GM21619 (cell line): ENCODE results near the gene ANXA5.
A peak's percentile ranks its signal among the peaks of the same experiment; 100 is the strongest.

Source experiments
- ATAC-seq: cut with Tn5 transposase; IDR thresholded peaks from one replicate; pipeline ENCODE4 v1.9.1; 2021; ENCODE audit not compliant: unreplicated experiment

ANXA5 gene

DNA sequence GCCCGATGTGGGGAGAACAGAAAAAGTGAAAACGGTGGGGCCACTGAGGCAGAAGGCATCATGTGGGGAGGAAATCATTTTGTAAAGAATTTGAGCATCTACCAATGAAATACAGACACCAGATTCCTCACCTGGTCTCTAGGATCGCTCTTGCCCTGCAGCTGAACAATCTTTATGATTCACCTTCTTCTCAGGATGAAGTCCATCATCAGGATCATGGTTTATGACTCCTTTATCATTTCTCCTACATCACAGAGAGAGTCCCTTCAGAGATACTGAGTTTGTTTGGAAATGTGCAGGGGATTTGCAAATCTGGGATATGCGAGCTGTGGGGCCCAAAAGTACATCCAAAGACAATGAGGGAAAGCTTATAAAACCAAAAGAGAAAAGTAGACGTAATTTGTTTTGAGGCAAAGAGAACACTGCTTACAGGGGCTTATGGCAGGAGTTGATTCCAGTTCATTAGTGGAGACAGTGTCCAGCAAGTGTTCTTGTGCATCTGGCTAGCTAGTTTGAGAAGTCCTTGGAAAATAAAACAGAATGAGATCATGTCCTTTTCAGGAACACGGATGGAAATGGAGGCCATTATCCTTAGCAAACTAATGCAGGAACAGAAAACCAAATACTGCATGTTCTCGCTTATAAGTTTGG lies 15.3 kb upstream of the ANXA5 start:
- ATAC-seq: peak; percentile 1

DNA sequence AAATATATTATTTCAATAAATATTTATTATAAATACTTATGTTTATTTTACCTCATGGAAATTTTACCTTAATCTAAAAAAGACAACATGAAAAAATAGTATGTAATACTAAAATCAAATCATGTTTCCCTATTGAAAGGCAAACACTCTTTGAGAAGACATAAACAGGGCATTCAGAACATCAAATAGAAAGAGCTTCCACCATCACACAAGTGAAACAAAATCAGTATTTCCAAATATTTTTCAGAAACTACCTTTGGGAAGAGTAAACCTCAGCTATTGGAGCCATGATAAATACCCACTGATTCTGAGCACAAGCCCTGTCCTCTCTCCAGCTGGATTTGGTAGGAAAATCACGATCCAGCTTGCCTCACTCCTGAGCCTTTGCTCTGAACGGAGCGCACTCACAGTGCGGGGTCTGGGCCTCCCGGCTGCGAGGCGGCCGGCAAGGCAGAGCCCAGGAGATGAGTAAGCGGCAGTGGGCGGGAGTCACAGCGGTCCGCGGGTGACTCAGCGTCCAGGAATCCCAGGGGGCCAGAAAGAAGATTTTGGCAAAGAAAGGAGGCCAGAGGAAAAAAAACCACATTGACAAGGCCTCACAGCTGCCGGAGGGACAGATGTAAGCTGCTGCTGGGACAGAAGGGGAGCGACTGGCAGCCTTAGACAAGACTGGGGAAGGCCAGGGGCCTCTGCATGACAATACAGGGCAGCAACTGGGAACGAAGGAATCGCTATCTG lies 14.7 kb upstream of the ANXA5 start:
- peak; percentile 92 for ATAC-seq

GRCh38 chr4:121709766-121710405 lies 13.1 kb upstream of the ANXA5 start:
- ATAC-seq: peak; percentile 25

DNA sequence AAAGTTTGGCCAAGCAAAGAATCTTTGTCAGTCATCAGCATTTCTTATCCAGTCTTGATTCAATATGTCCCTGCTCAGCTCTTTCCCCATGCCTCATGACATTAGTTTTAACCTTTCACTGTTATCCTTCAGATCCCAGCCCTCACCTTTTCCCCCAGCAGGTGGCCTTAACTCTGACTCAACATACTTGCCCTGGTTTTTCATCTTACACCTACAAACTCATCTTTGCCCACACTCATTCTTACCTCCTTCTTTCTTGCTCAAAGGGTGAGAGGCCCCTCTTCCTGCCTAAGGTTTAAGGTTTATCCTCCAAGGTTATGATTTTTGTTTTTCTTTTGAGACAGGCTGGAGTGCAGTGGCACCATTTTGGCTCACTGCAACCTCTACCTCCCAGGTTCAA lies 10.6 kb upstream of the ANXA5 start:
- no peak for ATAC-seq

DNA sequence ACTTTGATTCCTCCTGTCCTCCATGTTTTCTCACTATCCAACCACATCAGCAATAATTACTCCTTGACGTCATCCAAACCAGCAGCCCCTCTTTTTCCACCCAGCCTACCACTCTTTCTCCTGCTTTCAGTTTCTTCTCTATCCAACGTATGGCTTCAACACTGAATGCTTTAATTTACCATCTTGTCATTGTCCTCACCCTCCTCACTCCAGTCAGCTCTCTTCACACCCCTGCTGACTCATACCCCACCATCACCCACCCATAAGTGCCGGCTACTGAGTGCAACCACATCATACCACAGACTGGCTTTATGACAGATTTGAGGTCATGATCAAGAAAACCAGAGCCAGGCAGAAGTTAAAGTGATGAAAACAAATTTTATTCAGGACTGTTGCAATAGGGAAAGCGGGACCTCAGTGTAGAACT lies 9.8 kb upstream of the ANXA5 start:
- peak; percentile 49 for ATAC-seq

- no peak for ATAC-seq
These were observed 8.7 kb upstream of the ANXA5 start for GRCh38 chr4:121705521-121705920.

- no peak for ATAC-seq
These were observed 5.4 kb upstream of the ANXA5 start for GRCh38 chr4:121702136-121702535.

DNA sequence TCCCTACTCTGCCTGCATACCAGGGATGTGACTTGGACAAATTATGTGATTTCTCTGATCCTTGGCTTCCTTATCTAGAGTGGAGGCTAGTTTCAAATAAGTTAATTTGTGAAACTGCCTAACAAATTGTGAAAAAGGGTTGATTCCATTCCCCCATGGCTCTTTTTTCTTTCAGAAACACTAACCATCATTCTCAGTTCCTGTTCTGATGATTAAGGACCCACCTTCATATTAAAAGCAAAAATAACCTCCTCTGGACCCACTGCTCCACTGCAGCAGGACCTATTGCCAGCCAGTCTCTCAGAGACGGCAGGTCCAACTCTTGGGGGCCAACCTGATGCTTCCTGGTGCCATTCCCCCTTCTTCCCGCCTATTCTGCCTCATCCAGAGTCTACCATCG lies 4.5 kb upstream of the ANXA5 start:
- no peak for ATAC-seq

GRCh38 chr4:121698236-121698671 lies 1.5 kb upstream of the ANXA5 start:
- ATAC-seq: no peak

DNA sequence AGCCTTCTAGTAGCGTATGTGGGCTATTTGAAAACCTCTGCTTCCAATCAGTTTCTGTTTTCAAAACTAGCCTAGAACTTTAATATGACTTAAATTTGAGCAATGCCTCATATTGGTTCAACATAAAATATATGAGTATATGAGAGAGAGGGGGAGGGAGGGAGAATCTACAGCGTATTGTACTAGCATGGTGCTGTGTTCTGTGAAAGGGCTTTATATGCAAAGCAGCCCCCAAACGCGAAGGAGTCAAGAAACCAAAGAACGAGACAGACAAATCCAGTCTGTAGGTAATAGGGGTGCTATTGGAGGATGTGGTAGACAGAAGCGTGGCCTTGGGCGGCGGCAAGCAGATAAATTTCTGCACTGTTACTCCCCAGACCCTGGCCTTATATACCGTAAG lies 784 bp upstream of the ANXA5 start:
- ATAC-seq: peak; percentile 21

DNA sequence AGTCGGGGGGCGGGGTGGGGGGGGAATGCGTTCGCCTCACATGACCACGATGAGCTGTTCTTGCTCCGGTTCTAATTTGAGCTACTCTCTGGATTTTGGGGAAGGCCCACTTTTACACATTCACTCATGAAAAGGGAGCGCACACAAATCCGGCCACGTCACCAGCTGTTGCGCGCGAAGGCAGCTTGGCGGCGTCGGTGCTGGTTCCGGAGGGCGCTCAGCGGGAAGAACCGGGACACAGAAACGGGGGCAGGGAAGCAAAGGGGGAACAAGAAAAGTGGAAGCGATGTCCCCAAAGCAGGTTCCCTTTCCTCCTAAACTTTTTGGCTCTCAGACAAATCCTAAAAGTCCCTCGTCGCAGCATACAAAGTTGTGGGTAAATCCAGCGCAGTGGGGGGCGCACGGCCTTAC lies 605 bp downstream of the ANXA5 start:
- ATAC-seq: peak; percentile 27

DNA sequence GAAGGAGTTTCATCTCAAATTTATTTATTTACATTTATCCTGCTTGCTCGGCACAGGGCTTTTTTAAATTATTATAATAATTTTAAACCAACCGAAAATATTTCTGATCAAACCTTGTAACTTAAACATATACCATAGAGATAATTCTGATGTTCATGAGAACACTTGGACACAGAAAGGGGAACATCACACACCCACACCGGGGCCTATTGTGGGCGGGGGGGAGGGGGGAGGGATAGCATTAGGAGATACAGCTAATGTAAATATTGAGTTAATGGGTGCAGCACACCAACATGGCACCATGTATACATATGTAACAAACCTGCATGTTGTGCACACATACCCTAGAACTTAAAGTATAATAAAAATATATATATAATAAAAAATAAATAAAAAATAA lies 2.9 kb downstream of the ANXA5 start:
- no peak for ATAC-seq

DNA sequence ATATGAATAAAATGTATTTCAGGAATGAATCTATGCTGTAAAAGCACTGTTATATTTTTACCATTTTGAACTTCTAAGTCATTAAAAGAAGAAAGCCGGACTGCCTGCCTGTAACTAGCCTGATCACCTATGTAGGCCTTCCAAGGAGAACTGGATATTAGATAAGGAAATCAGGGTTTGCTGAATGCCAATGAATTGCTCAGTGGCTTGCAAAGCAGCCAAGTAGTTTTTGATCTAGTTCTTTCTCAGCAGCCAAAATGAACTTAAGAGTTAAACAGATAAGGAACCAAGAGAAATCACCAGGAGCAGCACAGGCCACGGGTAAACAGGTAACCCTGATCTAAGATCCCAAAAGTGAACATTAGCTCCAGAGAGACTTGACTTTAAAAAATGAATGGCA lies 3.3 kb downstream of the ANXA5 start:
- no peak for ATAC-seq

GRCh38 chr4:121692261-121692660 lies 4.5 kb downstream of the ANXA5 start:
- no peak for ATAC-seq

GRCh38 chr4:121690001-121690400 lies 6.8 kb downstream of the ANXA5 start:
- no peak for ATAC-seq

DNA sequence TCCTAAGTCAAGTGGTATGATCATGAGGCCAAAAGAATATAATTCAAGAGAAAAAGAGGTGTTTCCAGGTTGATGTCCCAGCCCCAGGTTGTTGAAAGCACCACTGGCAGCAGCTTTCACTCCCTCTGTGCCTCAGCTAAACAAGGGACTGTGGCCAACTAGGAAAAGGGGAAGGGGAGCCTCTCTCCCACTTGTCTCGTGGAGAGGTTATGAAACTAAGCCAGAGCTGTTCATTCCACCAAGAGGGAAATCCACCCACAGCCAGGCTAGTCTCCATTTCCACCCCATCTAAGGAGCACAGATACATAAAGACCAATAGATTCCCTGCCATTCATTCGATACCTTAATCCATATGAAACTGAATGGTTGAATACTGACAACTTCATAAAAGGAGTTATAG lies 8.1 kb downstream of the ANXA5 start:
- ATAC-seq: no peak

GRCh38 chr4:121688261-121688660 lies 8.5 kb downstream of the ANXA5 start:
- no peak for ATAC-seq

- ATAC-seq: no peak
These were observed 10.5 kb downstream of the ANXA5 start for GRCh38 chr4:121686255-121686654.

DNA sequence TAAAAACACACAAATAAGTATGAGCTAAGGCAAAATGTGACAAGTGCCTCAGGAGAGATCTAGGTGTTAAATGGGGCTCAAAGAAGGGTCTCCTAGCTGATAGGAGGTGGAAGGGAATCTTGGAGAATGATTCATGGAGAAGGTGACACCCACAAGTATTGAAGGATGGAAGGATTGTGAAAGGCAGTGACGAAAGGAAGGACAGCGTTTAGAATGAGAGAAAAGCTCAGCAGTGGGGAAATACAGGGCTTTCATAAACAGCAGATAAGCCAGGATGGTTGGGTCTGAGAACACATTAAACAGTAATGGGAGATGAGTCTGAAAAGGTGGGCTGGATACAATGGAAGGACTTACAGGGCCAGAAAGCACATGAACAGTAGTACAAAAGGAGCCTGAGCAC lies 11.5 kb downstream of the ANXA5 start:
- no peak for ATAC-seq

- no peak for ATAC-seq
These were observed 12.2 kb downstream of the ANXA5 start for GRCh38 chr4:121684561-121684960.

DNA sequence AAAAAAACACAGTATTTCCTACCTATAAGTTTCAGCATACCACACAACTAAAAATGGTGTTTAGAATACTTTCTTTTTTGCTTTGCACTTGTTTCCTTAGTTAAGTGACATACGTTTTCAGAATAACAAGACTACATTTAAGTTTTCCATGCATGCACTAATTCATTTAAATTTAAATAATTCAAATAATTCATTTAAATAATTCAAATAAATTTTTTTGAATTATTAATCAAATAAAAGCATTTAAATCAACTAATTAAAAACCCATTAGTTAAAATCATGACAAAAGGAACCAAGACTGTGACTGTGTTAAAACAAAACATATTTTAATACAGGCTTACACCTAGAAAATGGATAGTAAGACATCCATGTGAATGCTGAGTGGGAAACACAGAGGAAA lies 12.8 kb downstream of the ANXA5 start:
- ATAC-seq: no peak

DNA sequence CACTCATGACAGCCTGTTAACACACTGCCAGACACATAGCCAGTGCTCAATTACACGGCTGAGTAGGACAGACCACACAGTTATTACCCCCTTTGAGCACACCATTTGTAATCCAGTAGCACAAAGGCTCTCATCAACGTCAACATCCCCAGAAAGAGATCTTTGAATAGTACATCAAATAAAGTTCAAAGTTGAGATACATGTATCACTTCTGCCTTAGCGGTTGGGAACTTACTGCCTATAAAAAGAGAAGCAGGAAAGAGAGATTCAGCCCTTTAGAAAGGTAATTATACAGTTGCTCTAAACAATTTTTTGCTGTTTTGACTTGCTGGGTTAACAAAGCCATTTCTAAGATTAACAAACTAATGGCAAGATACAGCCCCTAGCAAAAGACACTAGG lies 16.2 kb downstream of the ANXA5 start:
- ATAC-seq: no peak
